Smooth muscle cell (in vitro differentiated cells): Measurements from ENCODE around the gene ADGRA3. TPM values are rescaled to one million over a fixed set of nuclear protein-coding genes. Genes with fewer than 3 reads are reported as not detected.

Source experiments
- DNase-seq: peaks from one replicate; lab custom pipeline; 2025; ENCODE audit not compliant: unreplicated experiment; lab: John Stamatoyannopoulos, UW
- H2AFZ ChIP-seq: fragments of 200-600 bp; sonication (generic); 2 replicates; pipeline ENCODE4 v1.6.0; 2016; ENCODE audit warnings: antibody characterized with exemption, low read depth, mild to moderate bottlenecking
- H3F3A ChIP-seq: fragments of 200-600 bp; sonication (generic); 2 replicates; pipeline ENCODE4 v1.6.0; 2017; ENCODE audit warnings: antibody characterized with exemption, low read depth
- H3K27ac ChIP-seq: fragments of 200-600 bp; sonication (generic); 2 replicates; pipeline ENCODE4 v1.5.1; 2016; ENCODE audit warnings: low read depth, mild to moderate bottlenecking
- H3K27me3 ChIP-seq: fragments of 200-600 bp; sonication (generic); 2 replicates; pipeline ENCODE4 v1.6.1; 2016; ENCODE audit warnings: low read depth, mild to moderate bottlenecking
- H3K36me3 ChIP-seq: fragments of 200-600 bp; sonication (generic); 2 replicates; pipeline ENCODE4 v1.5.1; 2016; ENCODE audit warnings: low read depth
- H3K4me1 ChIP-seq: fragments of 200-600 bp; sonication (generic); 2 replicates; pipeline ENCODE4 v1.5.1; 2016; ENCODE audit warnings: low read depth
- H3K4me2 ChIP-seq: fragments of 200-600 bp; sonication (generic); 2 replicates; pipeline ENCODE4 v1.6.0; 2016; ENCODE audit warnings: mild to moderate bottlenecking
- H3K4me3 ChIP-seq: fragments of 200-600 bp; sonication (generic); 2 replicates; pipeline ENCODE4 v1.5.1; 2016; ENCODE audit warnings: mild to moderate bottlenecking
- H3K79me2 ChIP-seq: fragments of 200-600 bp; sonication (generic); 2 replicates; pipeline ENCODE4 v1.6.0; 2016; ENCODE audit warnings: low read depth, mild to moderate bottlenecking
- H3K9ac ChIP-seq: fragments of 200-600 bp; sonication (generic); 2 replicates; pipeline ENCODE4 v1.6.0; 2016; ENCODE audit warnings: low read depth
- H3K9me3 ChIP-seq: fragments of 200-600 bp; sonication (generic); replicated peaks from 2 replicates; pipeline ENCODE4 v1.5.1; 2016; ENCODE audit warnings: low read depth
- H4K20me1 ChIP-seq: fragments of 200-600 bp; sonication (generic); 2 replicates; pipeline ENCODE4 v1.6.0; 2016; ENCODE audit warnings: low read depth
- CTCF ChIP-seq: fragments of 200-600 bp; sonication (generic); IDR thresholded peaks from 2 replicates; pipeline ENCODE4 v1.5.1; 2017; ENCODE audit warnings: borderline replicate concordance, mild to moderate bottlenecking, antibody characterized with exemption; ENCODE audit not compliant: insufficient read depth, poor library complexity, severe bottlenecking
- WGBS: methylation state at CpG from one replicate; pipeline ENCODE4 v1.1.7; 2016; ENCODE audit warnings: low lambda C conversion rate; 5-methylcytosine and 5-hydroxymethylcytosine counted together
- polyA plus RNA-seq: library from polyadenylated mRNA; unstranded; fragments of >200 nt; fragmentation: Nextera tagmentation; extraction: Ambion mirVana; gene quantifications from 2 replicates; pipeline ENCODE4 v1.2.1, GENCODE V29; 2016
- total RNA-seq: library from RNA; depleted of rRNA; stranded (reverse); fragments of >200 nt; gene quantifications from 2 replicates; pipeline ENCODE4 v1.2.3, GENCODE V29; 2014

Gene ADGRA3
- total and polyA plus RNA-seq, 2 experiments from 2014 or later = 24.4 to 54.8 TPM

- Histone ChIP-seq H3K4me1 (no peaks in the 10 kb centered on the region), H4K20me1 (no peaks in the 10 kb centered on the region), H3K27me3 (no peaks in the 10 kb centered on the region), H3K79me2 (no peaks in the 10 kb centered on the region), H3K9me3 (no peaks in the 10 kb centered on the region), H2AFZ (no peak overlapping the region), H3F3A (no peaks in the 10 kb centered on the region), H3K4me3 (no peak overlapping the region), H3K9ac (no peak overlapping the region), H3K27ac (no peak overlapping the region), H3K36me3 (no peaks in the 10 kb centered on the region), H3K4me2 (no peak overlapping the region)
- no peak for TF ChIP-seq CTCF
- DNase-seq = no peak
- 94% methylated on average over 1 of the region's 1 CpG for WGBS
Measured at GRCh38 chr4:22345678-22346077, 170.2 kb downstream of the ADGRA3 start.

- Histone ChIP-seq H3K4me3 (no peak overlapping the region), H3F3A (no peaks in the 10 kb centered on the region), H3K9me3 (no peaks in the 10 kb centered on the region), H3K79me2 (no peaks in the 10 kb centered on the region), H3K4me1 (no peaks in the 10 kb centered on the region), H2AFZ (no peak overlapping the region), H3K9ac (no peak overlapping the region), H4K20me1 (no peaks in the 10 kb centered on the region), H3K36me3 (no peaks in the 10 kb centered on the region), H3K27me3 (no peaks in the 10 kb centered on the region), H3K27ac (no peak overlapping the region), H3K4me2 (no peak overlapping the region)
- no peak for TF ChIP-seq CTCF
- 0% methylated on average over 1 of the region's 1 CpG for WGBS
- no peak for DNase-seq
Measured at GRCh38 chr4:22345055-22345454, 170.8 kb downstream of the ADGRA3 start.

- Histone ChIP-seq H3K4me2 (no peak overlapping the region), H3K9me3 (no peaks in the 10 kb centered on the region), H3K4me1 (no peaks in the 10 kb centered on the region), H2AFZ (no peak overlapping the region), H3K79me2 (no peaks in the 10 kb centered on the region), H3K4me3 (no peak overlapping the region), H3K9ac (no peak overlapping the region), H4K20me1 (no peaks in the 10 kb centered on the region), H3F3A (no peaks in the 10 kb centered on the region), H3K27ac (no peak overlapping the region), H3K36me3 (no peaks in the 10 kb centered on the region), H3K27me3 (no peaks in the 10 kb centered on the region)
- no peak for TF ChIP-seq CTCF
- no peak for DNase-seq
- WGBS = 85% methylated on average over 2 of the region's 2 CpGs
Measured at GRCh38 chr4:22343606-22344005, 172.3 kb downstream of the ADGRA3 start.

- WGBS = 91% methylated on average over 5 of the region's 5 CpGs
- DNase-seq = no peak
Measured at GRCh38 chr4:22339491-22339890, 176.4 kb downstream of the ADGRA3 start.

More at GRCh38 chr4:22339491-22339890, 176.4 kb downstream of the ADGRA3 start:
- no peak overlapping the region for H3K4me2 ChIP-seq
- H4K20me1 ChIP-seq = no peaks in the 10 kb centered on the region
- H3K27me3 ChIP-seq = no peaks in the 10 kb centered on the region
- no peaks in the 10 kb centered on the region for H3K36me3 ChIP-seq
- no peak for TF ChIP-seq CTCF
- H3K79me2 ChIP-seq = no peaks in the 10 kb centered on the region
- H3K9me3 ChIP-seq = no peaks in the 10 kb centered on the region
- H3F3A ChIP-seq = no peaks in the 10 kb centered on the region
- H3K27ac ChIP-seq = no peak overlapping the region
- no peak overlapping the region for H3K9ac ChIP-seq
- no peaks in the 10 kb centered on the region for H3K4me1 ChIP-seq
- no peak overlapping the region for H2AFZ ChIP-seq
- no peak overlapping the region for H3K4me3 ChIP-seq
